ENCODE results near the gene CDK2AP2. TPM values are rescaled to one million over a fixed set of nuclear protein-coding genes. Genes with fewer than 3 reads are reported as not detected.

The CDK2AP2 gene
- polyA plus RNA-seq, 1 of the 3 experiments (the other 2 are of a cell fraction), result 47.9 TPM

GRCh38 chr11:67472882-67473281 is 35.1 kb downstream of the CDK2AP2 start:
- Histone ChIP-seq H3K9ac (no peak overlapping the region), H3K9me2 (no peaks in the 10 kb centered on the region), H3K36me3 (replicated peaks in 1 of 2; ENCODE audit: control insufficient read depth in 1 of 2, insufficient read depth in 2 of 2, low read length in 1 of 2) (no peaks in the 10 kb centered on the region), H3K79me2 (ENCODE audit: insufficient read depth) (peaks cover 7% of the 10 kb centered on the region; the same call in 1 of the 2 replicates), H4K20me1 (ENCODE audit: insufficient read depth) (no peaks in the 10 kb centered on the region), H3K27ac (ENCODE audit: low read depth in 2 of 2, low read length in 1 of 2) (no peak overlapping the region), H3K4me2 (no peak overlapping the region), H3K4me1 (ENCODE audit: control insufficient read depth in 1 of 2, insufficient read depth in 2 of 2, low read depth in 1 of 2, low read length in 1 of 2) (peaks cover 0 to 10% of the 10 kb centered on the region in 2 experiments; a peak in 1 of 4 replicates), H3K9me3 (no peaks in the 10 kb centered on the region), H3F3A (replicated peaks; ENCODE audit: insufficient read depth) (no peaks in the 10 kb centered on the region), H3K4me3 (ENCODE audit: low read depth in 2 of 2, low read length in 1 of 2) (no peak overlapping the region), H3K27me3 (ENCODE audit: insufficient read depth) (no peaks in the 10 kb centered on the region; the same call in 1 of the 2 replicates), H2AFZ (ENCODE audit: low read depth) (no peak overlapping the region)
- POLR2A ChIA-PET, result no interaction called here
- DNase-seq, result no peak
- CTCF ChIA-PET, result no interaction called here
- WGBS (ENCODE audit: low lambda C conversion rate), result 89% methylated on average over 7 of the region's 7 CpGs
- TF ChIP-seq CHD2 (IDR thresholded peaks at IDR 0.05; ENCODE audit: low read length, partially characterized antibody) (no peak), SMC3 (IDR thresholded peaks at IDR 0.05; ENCODE audit: low read depth, low read length) (no peak)
- TF ChIP-seq, protein P1, sequence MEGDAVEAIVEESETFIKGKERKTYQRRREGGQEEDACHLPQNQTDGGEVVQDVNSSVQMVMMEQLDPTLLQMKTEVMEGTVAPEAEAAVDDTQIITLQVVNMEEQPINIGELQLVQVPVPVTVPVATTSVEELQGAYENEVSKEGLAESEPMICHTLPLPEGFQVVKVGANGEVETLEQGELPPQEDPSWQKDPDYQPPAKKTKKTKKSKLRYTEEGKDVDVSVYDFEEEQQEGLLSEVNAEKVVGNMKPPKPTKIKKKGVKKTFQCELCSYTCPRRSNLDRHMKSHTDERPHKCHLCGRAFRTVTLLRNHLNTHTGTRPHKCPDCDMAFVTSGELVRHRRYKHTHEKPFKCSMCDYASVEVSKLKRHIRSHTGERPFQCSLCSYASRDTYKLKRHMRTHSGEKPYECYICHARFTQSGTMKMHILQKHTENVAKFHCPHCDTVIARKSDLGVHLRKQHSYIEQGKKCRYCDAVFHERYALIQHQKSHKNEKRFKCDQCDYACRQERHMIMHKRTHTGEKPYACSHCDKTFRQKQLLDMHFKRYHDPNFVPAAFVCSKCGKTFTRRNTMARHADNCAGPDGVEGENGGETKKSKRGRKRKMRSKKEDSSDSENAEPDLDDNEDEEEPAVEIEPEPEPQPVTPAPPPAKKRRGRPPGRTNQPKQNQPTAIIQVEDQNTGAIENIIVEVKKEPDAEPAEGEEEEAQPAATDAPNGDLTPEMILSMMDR (IDR thresholded peaks at IDR 0.05), result no peak

- H3K9ac ChIP-seq, result no peak overlapping the region
- peaks cover 0 to 22% of the 10 kb centered on the region in 2 experiments; a peak in 1 of 4 replicates for H3K4me1 ChIP-seq (ENCODE audit: control insufficient read depth in 1 of 2, insufficient read depth in 2 of 2, low read depth in 1 of 2, low read length in 1 of 2)
- peaks cover 7% of the 10 kb centered on the region; the same call in 1 of the 2 replicates for H3K79me2 ChIP-seq (ENCODE audit: insufficient read depth)
- H3K27me3 ChIP-seq (ENCODE audit: insufficient read depth), result no peaks in the 10 kb centered on the region
- no peak overlapping the region for H3K27ac ChIP-seq (ENCODE audit: low read depth in 2 of 2, low read length in 1 of 2)
- H3K4me2 ChIP-seq, result no peak overlapping the region
- H3K9me3 ChIP-seq, result no peaks in the 10 kb centered on the region
- ChIA-PET CTCF (interaction anchor here (0.9 to 3.4 kb wide), 5 partner anchors 32 to 93 kb away, joined by 3 to 32 read pairs (median 8); partner anchors contain the start of gene PPP1CA), POLR2A (interaction anchor here (1.3 to 1.9 kb wide), 2 partner anchors 13 to 79 kb away, joined by 5 to 6 read pairs; partner anchors contain the start of genes AIP and RAD9A)
- 88% methylated on average over 8 of the region's 8 CpGs for WGBS (ENCODE audit: low lambda C conversion rate)
- no peaks in the 10 kb centered on the region for H3K9me2 ChIP-seq
- no peak overlapping the region for H3K4me3 ChIP-seq (ENCODE audit: low read depth in 2 of 2, low read length in 1 of 2)
- no peak overlapping the region for H2AFZ ChIP-seq (ENCODE audit: low read depth)
- TF ChIP-seq RXRA (IDR thresholded peaks at IDR 0.05; ENCODE audit: borderline replicate concordance, low read depth) (no peak), TCF12 (IDR thresholded peaks at IDR 0.05) (no peak), POLR2AphosphoS5 (IDR thresholded peaks at IDR 0.05; ENCODE audit: low read depth, low read length) (no peak), MXI1 (IDR thresholded peaks at IDR 0.05; ENCODE audit: low read depth, low read length) (no peak), SMC3 (IDR thresholded peaks at IDR 0.05; ENCODE audit: low read depth, low read length) (no peak), IRF3 (IDR thresholded peaks at IDR 0.05; ENCODE audit: low read depth, low read length) (no peak), TAF1 (IDR thresholded peaks at IDR 0.05; ENCODE audit: borderline replicate concordance, low read depth, low read length) (no peak), ELF1 (IDR thresholded peaks at IDR 0.05) (no peak), EP300 (IDR thresholded peaks at IDR 0.05; ENCODE audit: borderline replicate concordance in 1 of 2, low read depth in 1 of 2, low read length in 1 of 2) (no peak), JUND (IDR thresholded peaks at IDR 0.05) (no peak), CHD2 (IDR thresholded peaks at IDR 0.05; ENCODE audit: low read length, partially characterized antibody) (no peak), RAD21 (IDR thresholded peaks at IDR 0.05; ENCODE audit: low read length) (no peak), FOXM1 (IDR thresholded peaks at IDR 0.05; ENCODE audit: low read depth) (no peak), EZH2phosphoT487 (IDR thresholded peaks at IDR 0.05; ENCODE audit: borderline replicate concordance, low read depth) (no peak), FOSL2 (IDR thresholded peaks at IDR 0.05; ENCODE audit: borderline replicate concordance, low read depth) (no peak), NFIC (IDR thresholded peaks at IDR 0.05; ENCODE audit: borderline replicate concordance) (no peak), MEF2A (IDR thresholded peaks at IDR 0.05; ENCODE audit: borderline replicate concordance, low read depth) (no peak), NRF1 (IDR thresholded peaks at IDR 0.05; ENCODE audit: low read depth, low read length) (no peak)
- TF ChIP-seq, protein P2, sequence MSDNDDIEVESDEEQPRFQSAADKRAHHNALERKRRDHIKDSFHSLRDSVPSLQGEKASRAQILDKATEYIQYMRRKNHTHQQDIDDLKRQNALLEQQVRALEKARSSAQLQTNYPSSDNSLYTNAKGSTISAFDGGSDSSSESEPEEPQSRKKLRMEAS (IDR thresholded peaks at IDR 0.05; ENCODE audit: low read depth), result no peak
- TF ChIP-seq, protein P1 (IDR thresholded peaks at IDR 0.05), result no peak
- no peaks in the 10 kb centered on the region for H3K36me3 ChIP-seq (replicated peaks in 1 of 2; ENCODE audit: control insufficient read depth in 1 of 2, insufficient read depth in 2 of 2, low read length in 1 of 2)
- H3F3A ChIP-seq (replicated peaks; ENCODE audit: insufficient read depth), result peaks cover 10% of the 10 kb centered on the region
- no peaks in the 10 kb centered on the region for H4K20me1 ChIP-seq (ENCODE audit: insufficient read depth)
- DNase-seq, result no peak
These were observed 37.5 kb downstream of the CDK2AP2 start for GRCh38 chr11:67470337-67471002.
